OCI-LY3 (cell line): Measurements from ENCODE around the gene POU3F4.

Experiments used
- H2AFZ ChIP-seq: fragments of 200-600, 300-600 bp; shearing (Covaris generic); 2 replicates; pipeline ENCODE4 v1.6.0; 2014; ENCODE audit warnings: antibody characterized with exemption, low read depth, low read length
- H3K27ac ChIP-seq: fragments of 200-600, 300-600 bp; sonication (generic); 2 replicates; pipeline ENCODE4 v1.5.1; 2014; ENCODE audit warnings: mild to moderate bottlenecking, low read length, moderate library complexity, mixed read lengths
- H3K27me3 ChIP-seq: fragments of 200-600, 300-600 bp; sonication (generic); 2 replicates; pipeline ENCODE4 v1.6.1; 2014; ENCODE audit warnings: low read depth, low read length, mixed read lengths
- H3K36me3 ChIP-seq: fragments of 200-600, 300-600 bp; sonication (generic); replicated peaks from 2 replicates; pipeline ENCODE3; 2014; ENCODE audit warnings: low read depth, low read length, mixed read lengths
- H3K4me1 ChIP-seq: fragments of 300-600, 200-600 bp; sonication (generic); 2 replicates; pipeline ENCODE4 v1.6.1; 2014; ENCODE audit warnings: low read length, mixed read lengths
- H3K4me2 ChIP-seq: fragments of 200-600, 300-600 bp; sonication (generic); 2 replicates; pipeline ENCODE4 v1.6.1; 2014; ENCODE audit warnings: low read length, mixed read lengths
- H3K4me3 ChIP-seq: fragments of 300-600, 200-600 bp; sonication (generic); 2 replicates; pipeline ENCODE4 v1.5.1; 2014; ENCODE audit warnings: antibody characterized with exemption, mild to moderate bottlenecking, low read length, moderate library complexity
- H3K79me2 ChIP-seq: fragments of 300-600, 200-600 bp; shearing (Covaris generic); 2 replicates; pipeline ENCODE4 v1.6.1; 2014; ENCODE audit warnings: mild to moderate bottlenecking, low read length, mixed read lengths
- H3K9ac ChIP-seq: fragments of 300-600, 200-600 bp; shearing (Covaris generic); 2 replicates; pipeline ENCODE4 v1.6.0; 2014; ENCODE audit warnings: mild to moderate bottlenecking, low read length, moderate library complexity
- H3K9me3 ChIP-seq: fragments of 200-600, 300-600 bp; shearing (Covaris generic); 2 replicates; pipeline ENCODE4 v1.6.1; 2014; ENCODE audit warnings: low read length, mixed read lengths; ENCODE audit not compliant: insufficient read depth
- H4K20me1 ChIP-seq: fragments of 200-600, 300-600 bp; sonication (generic); 2 replicates; pipeline ENCODE4 v1.6.1; 2016; ENCODE audit warnings: low read length, mixed read lengths; ENCODE audit not compliant: insufficient read depth
- EZH2phosphoT487 ChIP-seq: fragments of 200-600 bp; shearing (Covaris generic); IDR thresholded peaks from 2 replicates; pipeline ENCODE4 v1.6.1; 2018; ENCODE audit warnings: antibody characterized with exemption, mixed run types, low read depth
- TF ChIP-seq, protein P1 (sequence below): fragments of 200-600, 300-600 bp; sonication (generic); IDR thresholded peaks from 2 replicates; pipeline ENCODE4 v1.5.1; 2014; ENCODE audit warnings: antibody characterized with exemption, low read length, low read depth

Gene POU3F4

DNA sequence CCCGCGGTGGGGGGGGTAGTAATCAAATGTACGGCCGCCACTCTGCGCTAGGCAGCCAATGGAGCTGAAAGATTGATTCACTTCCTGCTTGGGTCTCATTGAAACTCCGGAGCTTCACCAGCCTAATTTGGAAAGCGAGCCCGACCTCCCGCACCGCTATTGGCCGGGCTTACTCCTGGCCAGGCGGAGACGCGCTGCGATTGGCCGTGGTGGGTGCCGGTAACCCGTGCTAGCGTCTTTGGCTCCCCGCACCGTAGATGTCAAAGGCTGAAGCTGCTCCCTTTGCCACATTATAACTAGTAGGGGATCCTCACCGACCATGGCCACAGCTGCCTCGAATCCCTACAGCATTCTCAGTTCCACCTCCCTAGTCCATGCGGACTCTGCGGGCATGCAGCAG, at the start of gene POU3F4:
POU3F4 (plus strand) TSS at position 285 of the 400 bp plus-strand sequence; CDS start at position 320, 35 bp downstream.
- H3K27me3 ChIP-seq: no peaks in the 10 kb centered on the region
- no peak for TF ChIP-seq EZH2phosphoT487
- TF ChIP-seq, protein P1, sequence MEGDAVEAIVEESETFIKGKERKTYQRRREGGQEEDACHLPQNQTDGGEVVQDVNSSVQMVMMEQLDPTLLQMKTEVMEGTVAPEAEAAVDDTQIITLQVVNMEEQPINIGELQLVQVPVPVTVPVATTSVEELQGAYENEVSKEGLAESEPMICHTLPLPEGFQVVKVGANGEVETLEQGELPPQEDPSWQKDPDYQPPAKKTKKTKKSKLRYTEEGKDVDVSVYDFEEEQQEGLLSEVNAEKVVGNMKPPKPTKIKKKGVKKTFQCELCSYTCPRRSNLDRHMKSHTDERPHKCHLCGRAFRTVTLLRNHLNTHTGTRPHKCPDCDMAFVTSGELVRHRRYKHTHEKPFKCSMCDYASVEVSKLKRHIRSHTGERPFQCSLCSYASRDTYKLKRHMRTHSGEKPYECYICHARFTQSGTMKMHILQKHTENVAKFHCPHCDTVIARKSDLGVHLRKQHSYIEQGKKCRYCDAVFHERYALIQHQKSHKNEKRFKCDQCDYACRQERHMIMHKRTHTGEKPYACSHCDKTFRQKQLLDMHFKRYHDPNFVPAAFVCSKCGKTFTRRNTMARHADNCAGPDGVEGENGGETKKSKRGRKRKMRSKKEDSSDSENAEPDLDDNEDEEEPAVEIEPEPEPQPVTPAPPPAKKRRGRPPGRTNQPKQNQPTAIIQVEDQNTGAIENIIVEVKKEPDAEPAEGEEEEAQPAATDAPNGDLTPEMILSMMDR: no peak
- H3K79me2 ChIP-seq: no peaks in the 10 kb centered on the region
- H3K9ac ChIP-seq: no peak within 1 kb of the TSS
- H3K36me3 ChIP-seq: no peaks in the 10 kb centered on the region
- no peaks in the 10 kb centered on the region for H3K9me3 ChIP-seq
- no peak within 1 kb of the TSS for H3K4me3 ChIP-seq
- no peaks in the 10 kb centered on the region for H3K4me1 ChIP-seq
- H4K20me1 ChIP-seq: no peaks in the 10 kb centered on the region
- no peak within 1 kb of the TSS for H2AFZ ChIP-seq
- no peak within 1 kb of the TSS for H3K27ac ChIP-seq
- no peak within 1 kb of the TSS for H3K4me2 ChIP-seq

DNA sequence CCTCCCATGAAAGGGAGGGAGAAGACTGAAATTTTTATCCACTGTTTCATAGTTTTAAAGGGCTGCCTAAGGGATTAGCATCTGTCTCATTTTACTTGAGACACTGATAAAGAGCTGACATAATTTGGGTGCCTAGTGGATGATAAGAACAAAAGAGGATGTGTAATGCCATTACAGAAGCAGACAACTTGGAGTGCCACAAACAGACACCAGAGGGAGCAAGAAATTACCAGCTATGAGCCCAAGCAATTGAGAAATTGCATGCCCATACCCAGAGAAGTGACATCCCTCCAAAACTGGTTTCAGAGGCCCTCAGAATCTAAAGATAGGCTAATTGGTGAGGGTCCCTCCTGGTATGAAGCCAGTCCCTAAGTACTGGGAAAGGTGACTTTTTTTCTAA, 38.5 kb upstream of the POU3F4 start:
- Histone ChIP-seq H2AFZ (no peak overlapping the region), H4K20me1 (no peaks in the 10 kb centered on the region), H3K27me3 (no peaks in the 10 kb centered on the region), H3K36me3 (no peaks in the 10 kb centered on the region), H3K4me3 (no peak overlapping the region), H3K4me1 (peaks cover 12% of the 10 kb centered on the region), H3K9me3 (no peaks in the 10 kb centered on the region), H3K27ac (no peak overlapping the region), H3K79me2 (no peaks in the 10 kb centered on the region), H3K9ac (no peak overlapping the region), H3K4me2 (peak overlapping the region; percentile 72)
- TF ChIP-seq EZH2phosphoT487: no peak
- TF ChIP-seq, protein P1: peak; percentile 64

DNA sequence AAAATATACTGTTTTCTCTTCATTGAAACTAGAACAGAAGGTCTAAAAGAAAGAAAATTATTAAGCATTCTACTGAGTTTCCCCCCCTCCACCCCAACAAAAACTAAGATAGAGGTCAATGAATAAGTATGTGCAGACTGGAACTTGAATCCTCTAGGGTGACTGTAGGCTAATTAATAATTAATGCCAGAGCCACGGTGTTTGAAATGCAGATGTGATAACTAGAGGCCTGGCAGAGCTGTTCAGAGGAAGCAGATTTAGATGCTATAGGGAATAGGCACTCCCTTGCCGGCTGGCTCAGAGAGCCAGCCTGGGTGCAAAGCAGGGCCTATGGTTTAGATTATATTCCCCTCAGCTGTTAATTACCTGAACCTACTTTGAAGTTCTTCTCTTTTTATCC, 12.2 kb upstream of the POU3F4 start:
- Histone ChIP-seq H3K4me1 (no peaks in the 10 kb centered on the region), H3K79me2 (no peaks in the 10 kb centered on the region), H3K36me3 (no peaks in the 10 kb centered on the region), H3K9ac (no peak overlapping the region), H3K4me3 (no peak overlapping the region), H3K4me2 (no peak overlapping the region), H3K27me3 (no peaks in the 10 kb centered on the region), H3K9me3 (no peaks in the 10 kb centered on the region), H2AFZ (no peak overlapping the region), H4K20me1 (no peaks in the 10 kb centered on the region), H3K27ac (no peak overlapping the region)
- no peak for TF ChIP-seq EZH2phosphoT487
- TF ChIP-seq, protein P1: no peak

DNA sequence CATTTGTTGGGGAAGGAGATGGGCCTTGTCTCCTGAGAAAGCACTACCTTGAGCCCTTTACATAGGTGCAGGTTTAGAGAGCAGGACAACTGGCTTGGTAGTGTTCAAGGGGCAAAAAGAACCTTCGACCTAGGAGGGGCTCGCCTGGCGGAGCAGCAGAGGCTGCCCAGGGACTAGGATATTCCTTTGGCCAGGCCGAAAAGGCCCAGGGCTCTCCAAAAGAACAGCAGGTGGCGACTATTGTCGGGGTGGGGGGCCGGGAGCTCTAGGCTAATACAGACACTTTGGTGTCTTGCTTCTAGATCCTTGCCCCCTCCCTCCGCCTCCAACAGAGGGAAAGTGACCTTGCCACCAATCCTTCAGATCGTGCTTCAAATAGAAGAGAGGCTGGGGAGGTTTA, 7.1 kb upstream of the POU3F4 start:
- no peaks in the 10 kb centered on the region for H3K4me1 ChIP-seq
- H3K27ac ChIP-seq: no peak overlapping the region
- no peaks in the 10 kb centered on the region for H3K9me3 ChIP-seq
- no peaks in the 10 kb centered on the region for H3K79me2 ChIP-seq
- H3K4me3 ChIP-seq: no peak overlapping the region
- H3K4me2 ChIP-seq: no peak overlapping the region
- TF ChIP-seq, protein P1: no peak
- TF ChIP-seq EZH2phosphoT487: no peak
- H3K36me3 ChIP-seq: no peaks in the 10 kb centered on the region
- no peak overlapping the region for H2AFZ ChIP-seq
- no peak overlapping the region for H3K9ac ChIP-seq
- H3K27me3 ChIP-seq: no peaks in the 10 kb centered on the region
- H4K20me1 ChIP-seq: no peaks in the 10 kb centered on the region
